RWPE2 (cell line): Measurements from ENCODE around the gene CCDC190.
"Not testable (repeated sequence)": the region's sequence is repeated elsewhere in the genome, so short reads cannot be mapped to it uniquely, and the experiment has no call there.

Experiments
- ATAC-seq: fragments of 200-7000 bp; cut with Tn5 transposase; 3 replicates; pipeline ENCODE4 v1.9.1; 2021; ENCODE audit warnings: low read depth
- DNase-seq: peaks from one replicate; pipeline ENCODE4 v3.0.0-alpha.2; 2020; ENCODE audit warnings: low spot score
- H3K27ac ChIP-seq: fragments of 450-650 bp; 2 replicates; pipeline ENCODE4 v1.5.1; 2017; ENCODE audit warnings: mild to moderate bottlenecking; ENCODE audit not compliant: poor library complexity, severe bottlenecking
- H3K27me3 ChIP-seq: fragments of 250-450 bp; sonication (Bioruptor Pico); 2 replicates; pipeline ENCODE4 v1.5.1; 2021; ENCODE audit warnings: mild to moderate bottlenecking, moderate library complexity; ENCODE audit not compliant: insufficient read depth, poor library complexity, severe bottlenecking
- H3K36me3 ChIP-seq: fragments of 250-450 bp; sonication (Bioruptor Pico); 2 replicates; pipeline ENCODE4 v1.5.1; 2020; ENCODE audit warnings: low read depth, mild to moderate bottlenecking, moderate library complexity
- H3K4me1 ChIP-seq: fragments of 250-450 bp; sonication (Bioruptor Pico); 2 replicates; pipeline ENCODE4 v1.5.1; 2021; ENCODE audit warnings: mild to moderate bottlenecking, moderate library complexity; ENCODE audit not compliant: insufficient read depth, poor library complexity, severe bottlenecking
- H3K4me3 ChIP-seq: fragments of 250-450 bp; sonication (Bioruptor Pico); 2 replicates; pipeline ENCODE4 v1.5.1; 2021; ENCODE audit warnings: mild to moderate bottlenecking, moderate library complexity; ENCODE audit not compliant: severe bottlenecking
- H3K9me3 ChIP-seq: fragments of 250-450 bp; sonication (Bioruptor Pico); 2 replicates; pipeline ENCODE4 v1.5.1; 2021; ENCODE audit warnings: mild to moderate bottlenecking, moderate library complexity; ENCODE audit not compliant: severe bottlenecking
- TF ChIP-seq, protein P1 (sequence below): fragments of 450-650 bp; IDR thresholded peaks from one replicate; pipeline ENCODE4 v1.5.1; 2017; ENCODE audit warnings: mild to moderate bottlenecking, moderate library complexity; ENCODE audit not compliant: poor library complexity, severe bottlenecking

CCDC190 gene

DNA sequence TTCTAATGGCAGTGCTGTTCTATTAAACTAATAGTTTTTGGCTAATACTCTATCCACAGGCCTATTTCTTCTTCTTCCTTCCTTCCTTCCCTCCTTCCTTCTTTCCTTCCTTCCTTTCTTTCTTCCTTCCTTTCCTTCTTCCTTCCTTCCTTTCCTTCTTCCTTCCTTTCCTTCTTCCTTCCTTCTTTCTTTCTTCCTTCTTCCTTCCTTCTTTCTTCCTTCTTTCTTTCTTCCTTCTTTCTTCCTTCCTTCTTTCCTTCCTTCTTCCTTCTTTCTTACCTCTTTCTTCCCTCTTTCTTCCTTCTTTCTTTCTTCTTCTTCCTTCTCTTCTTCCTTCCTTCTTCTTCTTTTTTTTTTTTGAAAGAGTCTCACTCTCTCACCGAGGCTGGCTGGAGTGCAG is 31.7 kb downstream of the CCDC190 start:
- TF ChIP-seq, protein P1, sequence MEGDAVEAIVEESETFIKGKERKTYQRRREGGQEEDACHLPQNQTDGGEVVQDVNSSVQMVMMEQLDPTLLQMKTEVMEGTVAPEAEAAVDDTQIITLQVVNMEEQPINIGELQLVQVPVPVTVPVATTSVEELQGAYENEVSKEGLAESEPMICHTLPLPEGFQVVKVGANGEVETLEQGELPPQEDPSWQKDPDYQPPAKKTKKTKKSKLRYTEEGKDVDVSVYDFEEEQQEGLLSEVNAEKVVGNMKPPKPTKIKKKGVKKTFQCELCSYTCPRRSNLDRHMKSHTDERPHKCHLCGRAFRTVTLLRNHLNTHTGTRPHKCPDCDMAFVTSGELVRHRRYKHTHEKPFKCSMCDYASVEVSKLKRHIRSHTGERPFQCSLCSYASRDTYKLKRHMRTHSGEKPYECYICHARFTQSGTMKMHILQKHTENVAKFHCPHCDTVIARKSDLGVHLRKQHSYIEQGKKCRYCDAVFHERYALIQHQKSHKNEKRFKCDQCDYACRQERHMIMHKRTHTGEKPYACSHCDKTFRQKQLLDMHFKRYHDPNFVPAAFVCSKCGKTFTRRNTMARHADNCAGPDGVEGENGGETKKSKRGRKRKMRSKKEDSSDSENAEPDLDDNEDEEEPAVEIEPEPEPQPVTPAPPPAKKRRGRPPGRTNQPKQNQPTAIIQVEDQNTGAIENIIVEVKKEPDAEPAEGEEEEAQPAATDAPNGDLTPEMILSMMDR = no peak
- no peak for ATAC-seq
- Histone ChIP-seq H3K4me1 (no peaks in the 10 kb centered on the region), H3K27ac (no peak overlapping the region), H3K9me3 (no peaks in the 10 kb centered on the region), H3K27me3 (no peaks in the 10 kb centered on the region), H3K36me3 (no peaks in the 10 kb centered on the region), H3K4me3 (no peak overlapping the region)
- DNase-seq = no peak

DNA sequence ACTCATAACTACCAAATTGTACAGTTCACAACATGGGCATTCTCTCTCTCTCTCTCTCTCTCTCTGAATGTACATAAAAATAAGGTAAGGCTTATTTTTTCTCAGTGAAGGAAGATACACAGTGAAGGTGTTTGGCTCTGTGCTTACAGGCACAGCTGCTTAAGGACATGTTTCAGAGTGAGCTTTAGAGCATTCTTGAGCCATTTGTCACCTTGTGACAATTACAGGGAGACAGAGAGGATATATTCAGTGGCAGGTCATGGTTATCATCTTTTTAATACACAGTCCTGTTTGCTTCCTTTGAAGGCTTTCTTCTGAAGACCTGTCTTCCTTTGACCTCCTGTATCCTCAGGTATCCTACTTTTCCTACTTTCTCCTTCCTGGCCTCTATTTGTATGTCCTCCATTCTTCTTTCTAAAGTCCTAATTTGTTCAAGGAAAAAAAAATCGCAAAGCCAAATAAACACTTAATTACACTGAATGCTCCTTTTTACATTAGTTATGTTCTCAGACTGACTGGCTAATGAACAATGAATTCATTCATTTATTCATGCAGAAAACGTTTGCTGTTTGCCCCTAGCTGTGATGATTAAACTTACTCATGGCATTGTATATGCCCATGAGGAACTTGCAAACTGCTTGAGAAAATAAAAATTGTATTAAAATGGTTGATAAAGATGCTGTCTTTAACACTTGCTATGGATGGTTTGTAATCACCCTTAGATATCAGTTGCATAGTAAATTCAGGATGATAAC is 37.0 kb downstream of the CCDC190 start:
- no peaks in the 10 kb centered on the region for H3K27me3 ChIP-seq
- TF ChIP-seq, protein P1 = no peak
- no peak for ATAC-seq
- peaks cover 7% of the 10 kb centered on the region for H3K4me1 ChIP-seq
- no peaks in the 10 kb centered on the region for H3K36me3 ChIP-seq
- DNase-seq = no peak
- H3K4me3 ChIP-seq = no peak overlapping the region
- no peak overlapping the region for H3K27ac ChIP-seq
- H3K9me3 ChIP-seq = no peaks in the 10 kb centered on the region

DNA sequence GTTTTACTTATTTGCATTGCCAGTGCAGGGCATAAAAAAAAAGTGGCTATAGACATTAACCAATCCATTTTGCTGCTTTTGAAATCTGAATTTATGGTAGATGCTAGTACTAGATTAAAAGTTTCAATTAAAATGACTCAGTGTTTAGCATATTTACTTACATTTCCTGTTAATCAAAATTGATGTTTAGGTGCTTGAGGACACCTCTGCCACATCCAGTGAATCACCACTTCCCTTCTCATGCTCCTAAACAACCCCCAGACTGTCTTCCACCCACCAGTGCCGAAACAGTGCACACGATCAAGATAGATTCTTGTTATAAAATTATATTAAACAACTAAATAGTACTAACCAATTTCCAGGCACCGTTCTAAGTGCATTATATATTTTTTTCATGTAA is 37.7 kb downstream of the CCDC190 start:
- TF ChIP-seq, protein P1 = no peak
- no peak for ATAC-seq
- Histone ChIP-seq H3K27ac (no peak overlapping the region), H3K4me3 (no peak overlapping the region), H3K4me1 (peaks cover 7% of the 10 kb centered on the region), H3K9me3 (no peaks in the 10 kb centered on the region), H3K27me3 (no peaks in the 10 kb centered on the region), H3K36me3 (no peaks in the 10 kb centered on the region)
- DNase-seq = no peak

DNA sequence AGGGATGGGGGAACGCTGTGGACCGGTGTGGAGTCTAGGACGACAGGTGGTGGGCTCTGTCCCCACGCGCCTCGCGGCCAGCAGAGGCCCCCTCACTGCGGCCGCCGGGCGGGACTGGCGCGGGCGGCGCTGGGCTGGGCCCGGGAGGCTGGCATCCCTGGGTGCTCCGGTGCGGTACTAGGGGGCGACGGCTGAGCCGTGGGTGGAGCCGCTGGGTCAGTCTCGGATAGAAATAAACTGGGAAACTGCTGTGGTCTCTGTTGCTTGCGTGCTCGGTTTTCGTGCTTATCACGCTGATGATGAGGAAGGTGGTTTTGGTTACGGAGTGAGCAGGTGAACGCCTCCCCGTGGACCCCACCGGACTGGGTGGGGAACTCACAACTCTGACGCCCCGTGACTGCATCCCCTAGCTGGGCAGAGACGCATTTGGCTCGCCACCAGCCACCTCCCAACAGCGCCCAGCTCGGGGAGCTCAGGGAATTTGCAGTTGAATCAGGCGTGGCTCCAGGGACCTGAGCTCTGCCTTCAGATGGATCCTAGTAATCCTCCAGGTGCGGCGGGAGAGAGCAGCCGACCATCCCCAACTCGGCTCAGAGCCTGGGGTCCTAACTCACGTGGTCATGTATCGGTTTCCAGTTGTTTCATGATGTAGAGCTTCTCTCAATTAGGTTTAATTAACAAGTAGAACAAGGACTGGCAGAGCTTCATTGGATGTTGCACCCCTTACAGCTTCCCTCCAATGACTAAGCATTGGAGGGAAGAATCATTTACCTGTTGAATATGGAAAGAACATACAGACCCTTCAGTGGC is 38.4 kb downstream of the CCDC190 start:
- TF ChIP-seq, protein P1 = no peak
- peak; percentile 43 for DNase-seq
- peak; percentile 73 for ATAC-seq
- Histone ChIP-seq H3K4me3 (peak overlapping the region; percentile 25), H3K4me1 (peaks cover 7% of the 10 kb centered on the region), H3K27ac (no peak overlapping the region), H3K9me3 (no peaks in the 10 kb centered on the region), H3K27me3 (no peaks in the 10 kb centered on the region), H3K36me3 (no peaks in the 10 kb centered on the region)

DNA sequence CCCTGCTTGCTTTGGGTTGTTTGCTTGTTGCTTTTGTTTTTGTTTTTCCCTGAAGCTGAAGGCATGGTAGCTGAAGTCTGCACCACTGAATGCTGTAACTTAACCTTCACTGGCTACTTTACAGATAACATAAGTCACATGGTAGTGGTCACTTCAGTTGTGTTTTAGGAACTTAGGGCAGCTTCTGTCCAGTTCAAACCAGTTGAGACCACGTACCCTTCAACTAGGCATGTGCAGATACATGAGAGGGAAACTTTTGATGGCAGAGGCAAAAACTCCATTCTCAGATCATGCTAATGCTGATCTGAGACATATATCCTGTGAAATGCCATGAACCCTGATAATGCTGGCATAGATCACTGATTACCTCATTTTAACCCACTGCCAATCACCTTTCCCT is 42.3 kb downstream of the CCDC190 start:
- not testable (repeated sequence) for H3K27ac ChIP-seq, H3K36me3 ChIP-seq, DNase-seq, H3K27me3 ChIP-seq, H3K4me1 ChIP-seq, H3K9me3 ChIP-seq, H3K4me3 ChIP-seq, ATAC-seq

DNA sequence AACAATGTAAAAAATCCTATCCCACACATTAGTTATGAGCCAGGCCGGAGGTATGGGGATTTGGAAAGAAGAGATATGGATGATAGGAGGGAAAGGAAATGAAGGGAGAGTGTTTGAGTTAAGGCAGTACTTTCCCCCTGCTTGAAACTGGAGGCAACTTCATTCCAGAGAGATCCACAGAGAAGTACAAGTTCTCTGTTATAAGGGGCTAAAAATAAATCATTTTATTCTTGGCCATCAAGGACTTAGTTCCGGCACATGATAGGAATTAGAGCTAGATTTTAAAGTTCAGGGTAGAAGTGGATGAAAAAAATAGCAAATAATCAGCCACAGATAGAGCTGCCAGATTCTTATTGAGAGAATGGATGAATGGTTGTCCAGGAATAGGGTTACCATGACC is 42.8 kb downstream of the CCDC190 start:
- not testable (repeated sequence) for H3K27me3 ChIP-seq, H3K4me3 ChIP-seq, DNase-seq, H3K9me3 ChIP-seq, ATAC-seq, H3K27ac ChIP-seq, H3K4me1 ChIP-seq, H3K36me3 ChIP-seq

DNA sequence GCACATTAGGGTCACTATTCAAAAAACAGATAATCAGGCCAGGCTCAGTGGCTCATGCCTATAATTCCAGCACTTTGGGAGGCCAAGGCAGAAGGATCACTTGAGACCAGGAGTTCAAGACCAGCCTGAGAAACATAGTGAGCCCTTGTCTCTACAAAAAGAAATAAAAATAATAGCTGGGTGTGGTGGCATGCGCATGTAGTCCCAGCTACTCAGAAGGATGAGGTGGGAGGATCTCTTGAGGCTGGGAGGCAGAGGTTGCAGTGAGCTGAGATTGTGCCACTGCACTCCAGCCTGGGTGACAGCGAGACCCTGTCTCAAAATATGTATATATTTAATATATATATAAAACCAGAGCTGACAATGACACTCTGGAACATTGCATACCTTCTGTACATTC is 48.6 kb downstream of the CCDC190 start:
- H3K36me3 ChIP-seq, H3K4me1 ChIP-seq: not testable (repeated sequence)

DNA sequence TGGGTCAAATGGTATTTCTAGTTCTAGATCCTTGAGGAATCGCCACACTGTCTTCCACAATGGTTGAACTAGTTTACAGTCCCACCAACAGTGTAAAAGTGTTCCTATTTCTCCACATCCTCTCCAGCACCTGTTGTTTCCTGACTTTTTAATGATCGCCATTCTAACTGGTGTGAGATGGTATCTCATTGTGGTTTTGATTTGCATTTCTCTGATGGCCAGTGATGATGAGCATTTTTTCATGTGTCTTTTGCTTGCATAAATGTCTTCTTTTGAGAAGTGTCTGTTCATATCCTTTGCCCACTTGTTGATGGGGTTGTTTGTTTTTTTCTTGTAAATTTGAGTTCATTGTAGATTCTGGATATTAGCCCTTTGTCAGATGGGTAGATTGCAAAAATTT is 53.5 kb downstream of the CCDC190 start:
- not testable (repeated sequence) for H3K4me3 ChIP-seq, H3K27ac ChIP-seq, H3K27me3 ChIP-seq, ATAC-seq, DNase-seq, H3K9me3 ChIP-seq, H3K4me1 ChIP-seq
- peaks cover 36% of the 10 kb centered on the region for H3K36me3 ChIP-seq

More for the DNA sequence above, 48.6 kb downstream of the CCDC190 start:
- not testable (repeated sequence) for DNase-seq, H3K4me3 ChIP-seq, H3K9me3 ChIP-seq, ATAC-seq, H3K27ac ChIP-seq, H3K27me3 ChIP-seq
